ENCODE measurements around the gene PCYT2.

GRCh38 chr17:81920612-81921536 is 9.7 kb upstream of the PCYT2 start:
- TF ChIP-seq POLR2AphosphoS5 (IDR thresholded peaks at IDR 0.05) (no peak), POLR2A (IDR thresholded peaks at IDR 0.05) (no peak)
- TF ChIP-seq, protein P1, sequence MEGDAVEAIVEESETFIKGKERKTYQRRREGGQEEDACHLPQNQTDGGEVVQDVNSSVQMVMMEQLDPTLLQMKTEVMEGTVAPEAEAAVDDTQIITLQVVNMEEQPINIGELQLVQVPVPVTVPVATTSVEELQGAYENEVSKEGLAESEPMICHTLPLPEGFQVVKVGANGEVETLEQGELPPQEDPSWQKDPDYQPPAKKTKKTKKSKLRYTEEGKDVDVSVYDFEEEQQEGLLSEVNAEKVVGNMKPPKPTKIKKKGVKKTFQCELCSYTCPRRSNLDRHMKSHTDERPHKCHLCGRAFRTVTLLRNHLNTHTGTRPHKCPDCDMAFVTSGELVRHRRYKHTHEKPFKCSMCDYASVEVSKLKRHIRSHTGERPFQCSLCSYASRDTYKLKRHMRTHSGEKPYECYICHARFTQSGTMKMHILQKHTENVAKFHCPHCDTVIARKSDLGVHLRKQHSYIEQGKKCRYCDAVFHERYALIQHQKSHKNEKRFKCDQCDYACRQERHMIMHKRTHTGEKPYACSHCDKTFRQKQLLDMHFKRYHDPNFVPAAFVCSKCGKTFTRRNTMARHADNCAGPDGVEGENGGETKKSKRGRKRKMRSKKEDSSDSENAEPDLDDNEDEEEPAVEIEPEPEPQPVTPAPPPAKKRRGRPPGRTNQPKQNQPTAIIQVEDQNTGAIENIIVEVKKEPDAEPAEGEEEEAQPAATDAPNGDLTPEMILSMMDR (IDR thresholded peaks at IDR 0.05): no peak

Data from prostate gland (tissue), 2 donors.